ENCODE data around the gene IDE. TPM values are rescaled to one million over a fixed set of nuclear protein-coding genes. Genes with fewer than 3 reads are reported as not detected.
"Not testable (repeated sequence)": the region's sequence is repeated elsewhere in the genome, so short reads cannot be mapped to it uniquely, and the experiment has no call there.

The IDE gene
- total RNA-seq, 1 experiment from 2014 or later: 45.0 TPM

- DNase-seq (ENCODE audit: low spot score); in situ Hi-C loops (cut with HindIII; ENCODE audit: low sequenced_read_pairs): not testable (repeated sequence)
These were observed 137.8 kb downstream of the IDE start for GRCh38 chr10:92436065-92436464.

GRCh38 chr10:92434385-92434784 is 139.5 kb downstream of the IDE start:
- in situ Hi-C loops (cut with HindIII; ENCODE audit: low sequenced_read_pairs): no loop called here
- no peak for DNase-seq (ENCODE audit: low spot score)

GRCh38 chr10:92432596-92432995 is 141.3 kb downstream of the IDE start:
- in situ Hi-C loops (cut with HindIII; ENCODE audit: low sequenced_read_pairs): no loop called here

GRCh38 chr10:92430103-92430502 is 143.8 kb downstream of the IDE start:
- no peak for DNase-seq (ENCODE audit: low spot score)
- in situ Hi-C loops (cut with HindIII; ENCODE audit: low sequenced_read_pairs): no loop called here

More at GRCh38 chr10:92432596-92432995, 141.3 kb downstream of the IDE start:
- no peak for DNase-seq (ENCODE audit: low spot score)

GRCh38 chr10:92421550-92421949 is 152.3 kb downstream of the IDE start:
- in situ Hi-C loops (cut with HindIII; ENCODE audit: low sequenced_read_pairs): no loop called here
- DNase-seq (ENCODE audit: low spot score): no peak

GRCh38 chr10:92420546-92421275 is 153.2 kb downstream of the IDE start:
- in situ Hi-C loops (cut with HindIII; ENCODE audit: low sequenced_read_pairs): no loop called here
- no peak for DNase-seq (ENCODE audit: low spot score)

- DNase-seq (ENCODE audit: low spot score): peak; percentile 17
- in situ Hi-C loops (cut with HindIII; ENCODE audit: low sequenced_read_pairs): no loop called here
These were observed 153.9 kb downstream of the IDE start for GRCh38 chr10:92419740-92420545.

GRCh38 chr10:92418891-92419290 is 155.0 kb downstream of the IDE start:
- no peak for DNase-seq (ENCODE audit: low spot score)
- in situ Hi-C loops (cut with HindIII; ENCODE audit: low sequenced_read_pairs): no loop called here

GRCh38 chr10:92418221-92418620 is 155.7 kb downstream of the IDE start:
- no peak for DNase-seq (ENCODE audit: low spot score)
- in situ Hi-C loops (cut with HindIII; ENCODE audit: low sequenced_read_pairs): no loop called here

GRCh38 chr10:92413519-92413918 is 160.4 kb downstream of the IDE start:
- in situ Hi-C loops (cut with HindIII; ENCODE audit: low sequenced_read_pairs): loop anchor here (5.0 kb wide), 1 partner anchor 56 kb away; no protein-coding TSS in a partner anchor
- DNase-seq (ENCODE audit: low spot score): no peak

GRCh38 chr10:92413011-92413410 is 160.9 kb downstream of the IDE start:
- in situ Hi-C loops (cut with HindIII; ENCODE audit: low sequenced_read_pairs): loop anchor here (5.0 kb wide), 1 partner anchor 56 kb away; no protein-coding TSS in a partner anchor
- no peak for DNase-seq (ENCODE audit: low spot score)

GRCh38 chr10:92411406-92411805 is 162.5 kb downstream of the IDE start:
- DNase-seq (ENCODE audit: low spot score): no peak
- in situ Hi-C loops (cut with HindIII; ENCODE audit: low sequenced_read_pairs): loop anchor here (5.0 kb wide), 1 partner anchor 54 kb away; no protein-coding TSS in a partner anchor

- no peak for DNase-seq (ENCODE audit: low spot score)
These were observed 163.4 kb downstream of the IDE start for GRCh38 chr10:92410501-92410900.

GRCh38 chr10:92408017-92408361 is 165.9 kb downstream of the IDE start:
- in situ Hi-C loops (cut with HindIII; ENCODE audit: low sequenced_read_pairs): no loop called here

More at GRCh38 chr10:92410501-92410900, 163.4 kb downstream of the IDE start:
- in situ Hi-C loops (cut with HindIII; ENCODE audit: low sequenced_read_pairs): loop anchor here (5.0 kb wide), 1 partner anchor 53 kb away; no protein-coding TSS in a partner anchor

GRCh38 chr10:92407305-92408016 is 166.4 kb downstream of the IDE start:
- in situ Hi-C loops (cut with HindIII; ENCODE audit: low sequenced_read_pairs): no loop called here
- DNase-seq (ENCODE audit: low spot score): no peak

More at GRCh38 chr10:92408017-92408361, 165.9 kb downstream of the IDE start:
- DNase-seq (ENCODE audit: low spot score): no peak

- in situ Hi-C loops (cut with HindIII; ENCODE audit: low sequenced_read_pairs): no loop called here
- DNase-seq (ENCODE audit: low spot score): no peak
These were observed 168.4 kb downstream of the IDE start for GRCh38 chr10:92405419-92405924.

- in situ Hi-C loops (cut with HindIII; ENCODE audit: low sequenced_read_pairs): no loop called here
- no peak for DNase-seq (ENCODE audit: low spot score)
These were observed 169.1 kb downstream of the IDE start for GRCh38 chr10:92404612-92405418.

- DNase-seq (ENCODE audit: low spot score); in situ Hi-C loops (cut with HindIII; ENCODE audit: low sequenced_read_pairs): not testable (repeated sequence)
These were observed 171.7 kb downstream of the IDE start for GRCh38 chr10:92402234-92402633.
